Effector memory CD4-positive, alpha-beta T cell (primary cell): ENCODE results near the gene SLC39A7.

Source experiments
- DNase-seq, 3 donors: peaks; one replicate each; pipeline ENCODE4 v3.0.0-alpha.2; 2020
- H3K27ac ChIP-seq: 2 replicates; pipeline ENCODE4 v1.7.0; 2013; ENCODE audit warnings: mild to moderate bottlenecking, low read length, moderate library complexity; ENCODE audit not compliant: insufficient read depth, poor library complexity, severe bottlenecking
- H3K27me3 ChIP-seq: replicated peaks from 2 replicates; pipeline ENCODE4 v1.7.0; 2013; ENCODE audit warnings: mild to moderate bottlenecking, low read length; ENCODE audit not compliant: insufficient read depth, control insufficient read depth, poor library complexity, severe bottlenecking
- H3K36me3 ChIP-seq: 2 replicates; pipeline ENCODE4 v1.7.0; 2013; ENCODE audit warnings: mild to moderate bottlenecking, low read length, moderate library complexity; ENCODE audit not compliant: control insufficient read depth, insufficient read depth
- H3K4me1 ChIP-seq: 2 replicates; pipeline ENCODE4 v1.7.0; 2013; ENCODE audit warnings: low read length, mild to moderate bottlenecking; ENCODE audit not compliant: control insufficient read depth, insufficient read depth, poor library complexity, severe bottlenecking
- H3K4me3 ChIP-seq: 2 replicates; pipeline ENCODE4 v1.7.0; 2013; ENCODE audit warnings: low read length, low read depth, mild to moderate bottlenecking; ENCODE audit not compliant: insufficient read depth, poor library complexity, severe bottlenecking
- H3K9me3 ChIP-seq: 2 replicates; pipeline ENCODE4 v1.7.0; 2013; ENCODE audit warnings: mild to moderate bottlenecking, low read length, moderate library complexity; ENCODE audit not compliant: control insufficient read depth

Gene SLC39A7

GRCh38 chr6:33170176-33171015 lies 30.3 kb upstream of the SLC39A7 start:
- no peak overlapping the region for H3K27ac ChIP-seq
- no peaks in the 10 kb centered on the region for H3K27me3 ChIP-seq
- no peaks in the 10 kb centered on the region for H3K4me1 ChIP-seq
- H3K4me3 ChIP-seq = no peak overlapping the region
- no peaks in the 10 kb centered on the region for H3K9me3 ChIP-seq
- no peaks in the 10 kb centered on the region for H3K36me3 ChIP-seq
- DNase-seq = no peak

GRCh38 chr6:33171016-33171879 lies 29.4 kb upstream of the SLC39A7 start:
- DNase-seq = no peak
- Histone ChIP-seq H3K36me3 (no peaks in the 10 kb centered on the region), H3K4me3 (no peak overlapping the region), H3K27ac (no peak overlapping the region), H3K4me1 (no peaks in the 10 kb centered on the region), H3K9me3 (no peaks in the 10 kb centered on the region), H3K27me3 (no peaks in the 10 kb centered on the region)

GRCh38 chr6:33171880-33172687 lies 28.6 kb upstream of the SLC39A7 start:
- Histone ChIP-seq H3K4me1 (no peaks in the 10 kb centered on the region), H3K4me3 (no peak overlapping the region), H3K27ac (no peak overlapping the region), H3K27me3 (no peaks in the 10 kb centered on the region), H3K36me3 (no peaks in the 10 kb centered on the region), H3K9me3 (no peaks in the 10 kb centered on the region)
- no peak for DNase-seq

GRCh38 chr6:33172688-33173534 lies 27.8 kb upstream of the SLC39A7 start:
- DNase-seq = no peak
- Histone ChIP-seq H3K36me3 (no peaks in the 10 kb centered on the region), H3K4me3 (no peak overlapping the region), H3K9me3 (no peaks in the 10 kb centered on the region), H3K4me1 (no peaks in the 10 kb centered on the region), H3K27me3 (no peaks in the 10 kb centered on the region), H3K27ac (no peak overlapping the region)

GRCh38 chr6:33173535-33174180 lies 27.0 kb upstream of the SLC39A7 start:
- H3K36me3 ChIP-seq = no peaks in the 10 kb centered on the region
- no peak overlapping the region for H3K4me3 ChIP-seq
- no peaks in the 10 kb centered on the region for H3K27me3 ChIP-seq
- H3K9me3 ChIP-seq = no peaks in the 10 kb centered on the region
- DNase-seq = no peak
- no peak overlapping the region for H3K27ac ChIP-seq
- H3K4me1 ChIP-seq = no peaks in the 10 kb centered on the region

- Histone ChIP-seq H3K27me3 (no peaks in the 10 kb centered on the region), H3K4me3 (no peak overlapping the region), H3K36me3 (no peaks in the 10 kb centered on the region), H3K4me1 (no peaks in the 10 kb centered on the region), H3K9me3 (no peaks in the 10 kb centered on the region), H3K27ac (no peak overlapping the region)
- DNase-seq = no peak
Measured at GRCh38 chr6:33174784-33175183, 25.9 kb upstream of the SLC39A7 start.

- H3K9me3 ChIP-seq = no peaks in the 10 kb centered on the region
- no peak for DNase-seq
- no peaks in the 10 kb centered on the region for H3K4me1 ChIP-seq
- H3K4me3 ChIP-seq = no peak overlapping the region
- no peaks in the 10 kb centered on the region for H3K27me3 ChIP-seq
- no peaks in the 10 kb centered on the region for H3K36me3 ChIP-seq
- no peak overlapping the region for H3K27ac ChIP-seq
Measured at GRCh38 chr6:33175436-33176069, 25.1 kb upstream of the SLC39A7 start.

GRCh38 chr6:33176906-33177305 lies 23.8 kb upstream of the SLC39A7 start:
- H3K36me3 ChIP-seq = no peaks in the 10 kb centered on the region
- H3K9me3 ChIP-seq = no peaks in the 10 kb centered on the region
- no peaks in the 10 kb centered on the region for H3K4me1 ChIP-seq
- no peaks in the 10 kb centered on the region for H3K27me3 ChIP-seq
- no peak for DNase-seq
- no peak overlapping the region for H3K4me3 ChIP-seq
- H3K27ac ChIP-seq = no peak overlapping the region
